Peyer's patch (tissue), 4 donors: ENCODE data around the gene PROX1. TPM values are rescaled to one million over a fixed set of nuclear protein-coding genes. Genes with fewer than 3 reads are reported as not detected.

Experiments
- DNase-seq, 3 donors: peaks; one replicate each; pipeline ENCODE4 v3.0.0-alpha.2; 2017 to 2019
- H3K27ac ChIP-seq, 4 donors: fragments of 200-600 bp; sonication (generic); one replicate each; pipeline ENCODE4 v1.5.1; 2016 to 2019
- H3K27me3 ChIP-seq, 2 donors: fragments of 200-600 bp; sonication (generic); one replicate each; pipeline ENCODE4 v1.5.1; 2019
- H3K36me3 ChIP-seq, 3 donors: fragments of 200-600 bp; sonication (generic); one replicate each; pipeline ENCODE4 v1.5.1; 2016 to 2019
- H3K4me1 ChIP-seq, 4 donors: fragments of 200-600 bp; sonication (generic); one replicate each; pipeline ENCODE4 v1.5.1; 2016 to 2019
- H3K4me3 ChIP-seq, 4 donors: fragments of 200-600 bp; sonication (generic); 1 replicate in 3 of 4; 2 replicates in 1 of 4; pipeline ENCODE4 v1.5.1; 2016 to 2019; ENCODE audit warnings: mild to moderate bottlenecking in 1 of 4
- H3K9me3 ChIP-seq, 4 donors: fragments of 200-600 bp; sonication (generic); one replicate each; pipeline ENCODE4 v1.5.1; 2016 to 2019; ENCODE audit warnings: mild to moderate bottlenecking in 1 of 4
- CTCF ChIP-seq, 6 experiments: fragments of 450-650 bp in 4 of 6; fragments of 200-600 bp in 2 of 6; sonication (generic) in 1 of 6; IDR thresholded peaks; one replicate each; pipeline ENCODE4 v1.5.1; 2017 to 2019; ENCODE audit warnings: antibody characterized with exemption in 6 of 6, mild to moderate bottlenecking in 3 of 6, moderate library complexity in 1 of 6
- POLR2A ChIP-seq, 2 donors: fragments of 450-650 bp; IDR thresholded peaks; one replicate each; pipeline ENCODE4 v1.5.1; 2017; ENCODE audit warnings: antibody characterized with exemption in 2 of 2, mild to moderate bottlenecking in 2 of 2, moderate library complexity in 2 of 2
- total RNA-seq, 4 donors: library from RNA; depleted of rRNA; stranded (reverse); fragments of >200 nt; gene quantifications; one replicate each; pipeline ENCODE4 v1.1.0, GENCODE V29; 2016

The PROX1 gene
- total RNA-seq, 4 donors from 2014 or later: 7.4 to 26.4 (median 13.7) TPM

GRCh38 chr1:213989002-213989855, 1.5 kb downstream of the PROX1 start:
- Histone ChIP-seq H3K27ac (peak overlapping the region; percentile 15 to 81 (median 66)), H3K4me1 (peaks cover 0 to 19% (median 0%) of the 10 kb centered on the region in 4 donors), H3K4me3 (peak overlapping the region; percentile 38 to 76 (median 54)), H3K9me3 (no peaks in the 10 kb centered on the region), H3K27me3 (peaks cover 0 to 22% of the 10 kb centered on the region in 2 donors), H3K36me3 (no peaks in the 10 kb centered on the region)
- no peak for DNase-seq
- TF ChIP-seq POLR2A (IDR thresholded peaks at IDR 0.05): no peak
- no peak for TF ChIP-seq CTCF (IDR thresholded peaks at IDR 0.05)

GRCh38 chr1:213993929-213994328, 6.2 kb downstream of the PROX1 start:
- H3K4me3 ChIP-seq: no peak overlapping the region
- no peak for DNase-seq
- H3K9me3 ChIP-seq: no peaks in the 10 kb centered on the region
- H3K27ac ChIP-seq: no peak overlapping the region
- H3K27me3 ChIP-seq: no peaks in the 10 kb centered on the region
- peaks cover 0 to 8% (median 0%) of the 10 kb centered on the region in 4 donors for H3K4me1 ChIP-seq
- no peak for TF ChIP-seq CTCF (IDR thresholded peaks at IDR 0.05)
- no peak for TF ChIP-seq POLR2A (IDR thresholded peaks at IDR 0.05)
- H3K36me3 ChIP-seq: no peaks in the 10 kb centered on the region

- Histone ChIP-seq H3K27me3 (no peaks in the 10 kb centered on the region), H3K4me1 (no peaks in the 10 kb centered on the region), H3K36me3 (no peaks in the 10 kb centered on the region), H3K27ac (no peak overlapping the region), H3K9me3 (no peaks in the 10 kb centered on the region), H3K4me3 (no peak overlapping the region)
- no peak for TF ChIP-seq POLR2A (IDR thresholded peaks at IDR 0.05)
- no peak for TF ChIP-seq CTCF (IDR thresholded peaks at IDR 0.05)
- DNase-seq: no peak
Measured at GRCh38 chr1:213994888-213995287, 7.1 kb downstream of the PROX1 start.

- H3K4me3 ChIP-seq: no peak overlapping the region
- no peaks in the 10 kb centered on the region for H3K9me3 ChIP-seq
- H3K27ac ChIP-seq: no peak overlapping the region
- no peaks in the 10 kb centered on the region for H3K36me3 ChIP-seq
- no peaks in the 10 kb centered on the region for H3K4me1 ChIP-seq
- TF ChIP-seq CTCF (IDR thresholded peaks at IDR 0.05): no peak
- TF ChIP-seq POLR2A (IDR thresholded peaks at IDR 0.05): no peak
- no peaks in the 10 kb centered on the region for H3K27me3 ChIP-seq
- no peak for DNase-seq
Measured at GRCh38 chr1:213995603-213996002, 7.8 kb downstream of the PROX1 start.

GRCh38 chr1:213996320-213997037, 8.7 kb downstream of the PROX1 start:
- peak overlapping the region in 2 of 4 donors; percentile 12 to 33 for H3K27ac ChIP-seq
- H3K27me3 ChIP-seq: no peaks in the 10 kb centered on the region
- H3K4me3 ChIP-seq: peak overlapping the region in 2 of 4 donors; percentile 5 to 12
- TF ChIP-seq CTCF (IDR thresholded peaks at IDR 0.05): no peak
- TF ChIP-seq POLR2A (IDR thresholded peaks at IDR 0.05): no peak
- no peak for DNase-seq
- no peaks in the 10 kb centered on the region for H3K4me1 ChIP-seq
- no peaks in the 10 kb centered on the region for H3K36me3 ChIP-seq
- no peaks in the 10 kb centered on the region for H3K9me3 ChIP-seq
